ENCODE measurements around the gene ABHD11.

DNA sequence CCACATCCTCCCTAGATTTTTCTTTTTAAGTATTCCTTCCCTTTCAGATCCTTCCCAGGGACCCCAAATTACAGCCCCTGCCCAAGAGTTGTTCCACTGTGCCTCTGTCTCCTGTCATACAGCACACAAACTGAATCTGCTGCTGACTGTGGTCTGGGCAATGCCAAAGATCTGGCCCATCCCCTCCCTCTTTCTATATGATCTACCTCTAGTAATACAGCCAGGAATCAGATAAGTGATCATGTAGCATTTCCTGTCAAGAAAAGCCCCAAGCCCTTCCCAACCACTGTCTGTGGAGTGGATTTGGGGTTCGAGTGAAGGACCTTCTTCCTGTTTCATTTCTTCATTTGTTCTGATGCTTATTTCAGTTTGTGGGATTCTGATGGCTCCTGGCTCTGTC lies 25.8 kb downstream of the ABHD11 start:
- TF ChIP-seq, protein P1, sequence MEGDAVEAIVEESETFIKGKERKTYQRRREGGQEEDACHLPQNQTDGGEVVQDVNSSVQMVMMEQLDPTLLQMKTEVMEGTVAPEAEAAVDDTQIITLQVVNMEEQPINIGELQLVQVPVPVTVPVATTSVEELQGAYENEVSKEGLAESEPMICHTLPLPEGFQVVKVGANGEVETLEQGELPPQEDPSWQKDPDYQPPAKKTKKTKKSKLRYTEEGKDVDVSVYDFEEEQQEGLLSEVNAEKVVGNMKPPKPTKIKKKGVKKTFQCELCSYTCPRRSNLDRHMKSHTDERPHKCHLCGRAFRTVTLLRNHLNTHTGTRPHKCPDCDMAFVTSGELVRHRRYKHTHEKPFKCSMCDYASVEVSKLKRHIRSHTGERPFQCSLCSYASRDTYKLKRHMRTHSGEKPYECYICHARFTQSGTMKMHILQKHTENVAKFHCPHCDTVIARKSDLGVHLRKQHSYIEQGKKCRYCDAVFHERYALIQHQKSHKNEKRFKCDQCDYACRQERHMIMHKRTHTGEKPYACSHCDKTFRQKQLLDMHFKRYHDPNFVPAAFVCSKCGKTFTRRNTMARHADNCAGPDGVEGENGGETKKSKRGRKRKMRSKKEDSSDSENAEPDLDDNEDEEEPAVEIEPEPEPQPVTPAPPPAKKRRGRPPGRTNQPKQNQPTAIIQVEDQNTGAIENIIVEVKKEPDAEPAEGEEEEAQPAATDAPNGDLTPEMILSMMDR (IDR thresholded peaks at IDR 0.05; ENCODE audit: low read length) = no peak
- TF ChIP-seq EZH2 (IDR thresholded peaks at IDR 0.05; ENCODE audit: borderline replicate concordance, low read length) = no peak

Measured in OCI-LY1 (cell line).